NCI-H1105 treated with DMSO at 0.1 percent for 48 hours (cell line): ENCODE measurements around the gene DUSP8.
"Not testable (repeated sequence)": the region's sequence is repeated elsewhere in the genome, so short reads cannot be mapped to it uniquely, and the experiment has no call there.

Experiments
- DNase-seq: peaks from one replicate; lab custom pipeline; 2025; lab: John Stamatoyannopoulos, UW

DUSP8 gene

DNA sequence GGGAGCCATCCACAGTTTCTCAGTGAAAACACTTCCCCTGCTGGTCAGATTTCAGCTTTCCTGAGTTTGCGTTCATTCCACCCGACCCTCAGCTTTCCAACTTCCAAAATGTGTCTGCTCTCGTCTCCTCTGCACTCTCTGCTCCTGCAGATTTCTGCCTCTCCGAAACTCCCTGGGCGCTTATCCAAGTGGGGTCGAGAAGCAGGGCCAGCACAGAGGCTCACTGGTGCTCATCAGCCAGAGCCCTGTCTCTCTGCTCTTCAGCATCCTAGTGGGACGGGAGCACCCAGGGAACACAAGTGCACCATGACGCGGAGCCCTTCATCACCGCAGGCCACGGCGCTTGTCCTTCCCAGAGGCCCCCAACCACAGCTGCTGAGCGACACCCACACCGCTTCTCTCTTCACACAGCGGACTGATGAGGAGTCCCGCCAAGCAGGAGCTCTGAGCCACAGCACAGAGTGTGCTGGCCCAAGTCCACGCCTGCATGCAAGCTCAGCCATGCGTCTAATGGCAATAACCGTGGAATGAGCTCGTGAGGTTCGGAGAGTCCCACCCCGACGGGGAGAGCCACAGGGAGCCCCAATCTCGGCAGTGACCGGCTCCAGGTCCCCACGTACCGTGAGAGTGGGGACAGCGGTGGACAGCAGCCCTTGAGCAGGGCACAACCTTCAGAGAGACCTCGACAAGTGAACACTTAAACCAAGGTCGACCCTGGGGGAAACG lies 57.6 kb downstream of the DUSP8 start:
- no peak for DNase-seq

DNA sequence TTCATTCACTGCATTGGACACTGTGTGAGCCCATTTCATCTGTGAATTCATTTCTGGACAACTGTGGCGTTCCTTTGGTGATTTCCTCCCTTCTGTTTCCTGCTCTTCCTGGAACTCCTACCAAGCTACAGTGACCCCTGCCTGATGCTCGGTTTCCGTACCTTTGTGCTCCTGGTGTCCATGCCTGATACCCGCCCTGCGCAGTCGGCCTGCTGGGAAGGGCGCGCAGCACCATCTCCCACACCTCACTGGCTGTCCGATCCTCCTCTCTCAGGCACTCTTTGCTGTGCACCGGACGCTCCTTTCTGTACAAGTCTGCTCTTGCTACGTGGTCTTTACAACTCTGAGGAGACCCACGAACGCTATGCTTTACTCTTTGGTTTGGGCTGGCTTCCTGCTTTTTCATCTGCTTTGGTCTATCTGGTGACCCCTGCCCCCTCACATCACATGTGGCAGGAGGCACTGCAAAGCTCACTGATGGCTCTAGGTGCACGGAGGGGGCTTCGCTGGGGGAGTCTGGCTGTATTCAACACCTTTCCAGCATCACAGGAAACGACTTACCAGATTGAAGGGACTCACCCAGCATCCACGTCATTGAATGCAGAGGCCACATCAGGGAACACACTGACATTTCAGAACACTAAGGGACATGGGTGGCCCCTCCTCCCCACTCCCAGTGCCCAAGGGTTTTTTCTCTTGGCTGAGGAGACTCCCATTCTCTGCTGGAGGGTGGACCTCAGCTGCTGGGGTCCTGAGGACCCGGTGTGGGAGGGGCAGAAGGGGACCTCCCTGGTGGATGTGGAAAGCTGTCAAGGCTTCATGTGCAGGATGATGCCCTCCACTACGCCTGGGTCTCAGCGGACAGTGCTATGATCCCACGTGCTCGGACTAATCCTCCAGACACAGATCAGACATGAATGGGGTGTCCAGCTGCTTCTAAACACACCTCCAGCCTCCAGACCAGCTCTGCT lies 58.5 kb downstream of the DUSP8 start:
- no peak for DNase-seq

DNA sequence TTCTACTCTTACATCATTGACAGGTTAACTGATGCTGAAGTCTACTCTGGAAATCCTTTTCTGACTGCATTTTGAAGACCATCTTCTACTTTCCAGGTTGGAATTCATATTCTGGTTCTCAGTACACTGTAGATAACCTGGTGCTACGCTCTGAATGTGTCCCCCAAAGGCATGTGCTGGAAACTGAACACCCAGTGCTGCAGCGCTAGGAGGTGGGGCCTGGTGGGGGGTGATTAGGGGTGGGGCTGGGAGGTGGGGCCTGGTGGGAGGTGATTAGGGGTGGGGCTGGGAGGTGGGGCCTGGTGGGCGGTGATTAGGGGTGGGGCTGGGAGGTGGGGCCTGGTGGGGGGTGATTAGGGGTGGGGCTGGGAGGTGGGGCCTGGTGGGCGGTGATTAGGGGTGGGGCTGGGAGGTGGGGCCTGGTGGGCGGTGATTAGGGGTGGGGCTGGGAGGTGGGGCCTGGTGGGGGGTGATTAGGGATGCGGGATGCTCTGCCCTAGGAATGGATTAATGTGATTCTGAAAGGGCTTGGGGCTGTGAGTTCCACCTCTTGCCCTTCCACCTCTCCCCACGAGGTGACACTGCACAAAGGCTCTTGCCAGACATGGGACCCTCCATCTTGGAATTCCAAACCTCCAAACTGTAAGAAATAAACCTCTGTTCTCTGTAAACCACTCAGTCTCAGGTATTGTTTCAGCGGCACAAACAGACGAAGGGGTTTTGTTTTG lies 59.4 kb downstream of the DUSP8 start:
- not testable (repeated sequence) for DNase-seq

DNA sequence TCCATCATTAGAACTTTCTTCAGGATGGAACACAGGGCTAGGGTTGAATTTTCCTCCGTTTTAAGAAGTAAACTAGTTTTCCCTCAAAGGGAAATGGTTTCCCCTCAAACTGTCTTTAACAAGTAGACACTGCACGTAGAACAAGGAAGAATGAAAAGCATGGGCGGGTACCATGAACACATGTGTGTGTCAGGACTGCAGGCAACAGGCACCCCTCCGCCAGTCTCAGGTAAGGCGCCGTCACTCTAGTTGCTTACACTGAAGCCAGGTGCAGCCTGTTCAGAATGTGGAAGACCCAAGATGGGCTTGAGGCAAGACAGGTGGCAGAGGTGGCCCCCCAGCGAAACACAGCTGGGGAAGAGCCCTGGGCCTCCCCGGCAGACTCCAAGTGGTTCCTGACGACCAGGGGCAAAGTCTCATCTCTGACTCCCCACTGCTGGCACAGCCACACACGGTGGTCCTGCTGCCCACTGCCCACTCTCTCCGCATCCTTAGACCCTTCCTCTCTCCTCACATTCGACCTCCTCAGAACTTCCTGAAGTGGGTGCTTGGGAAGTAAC lies 60.1 kb downstream of the DUSP8 start:
- no peak for DNase-seq

DNA sequence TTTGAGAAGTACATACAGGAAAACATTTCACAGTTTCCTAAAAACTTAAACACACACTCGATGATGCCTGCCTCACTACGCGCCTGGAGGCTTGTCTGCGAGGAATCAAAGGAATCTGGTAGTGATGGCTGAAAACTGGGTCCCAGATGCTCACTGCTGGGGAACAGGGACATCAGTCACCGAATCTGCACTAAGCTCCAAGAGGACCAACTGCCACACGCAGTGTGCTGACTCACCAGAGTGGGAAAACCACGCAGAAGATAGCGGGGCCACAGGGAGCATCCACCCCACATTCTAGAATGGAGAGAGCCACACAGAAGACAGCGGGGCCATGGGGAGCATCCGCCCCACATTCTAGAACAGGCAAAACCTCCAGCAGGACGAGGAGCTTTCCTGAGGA lies 61.1 kb downstream of the DUSP8 start:
- DNase-seq: no peak

DNA sequence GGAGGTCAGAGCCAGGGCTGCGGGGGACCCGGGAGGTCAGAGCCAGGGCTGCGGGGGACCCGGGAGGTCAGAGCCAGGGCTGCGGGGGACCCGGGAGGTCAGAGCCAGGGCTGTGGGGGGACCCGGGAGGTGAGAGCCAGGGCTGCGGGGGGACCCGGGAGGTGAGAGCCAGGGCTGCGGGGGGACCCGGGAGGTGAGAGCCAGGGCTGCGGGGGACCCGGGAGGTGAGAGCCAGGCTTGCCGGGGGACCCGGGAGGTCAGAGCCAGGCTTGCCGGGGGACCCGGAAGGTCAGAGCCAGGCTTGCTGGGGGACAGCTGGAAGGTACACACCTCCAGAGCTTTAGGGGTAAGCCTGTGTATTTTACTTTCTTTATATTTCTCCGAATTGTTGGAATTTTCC lies 61.7 kb downstream of the DUSP8 start:
- DNase-seq: not testable (repeated sequence)

DNA sequence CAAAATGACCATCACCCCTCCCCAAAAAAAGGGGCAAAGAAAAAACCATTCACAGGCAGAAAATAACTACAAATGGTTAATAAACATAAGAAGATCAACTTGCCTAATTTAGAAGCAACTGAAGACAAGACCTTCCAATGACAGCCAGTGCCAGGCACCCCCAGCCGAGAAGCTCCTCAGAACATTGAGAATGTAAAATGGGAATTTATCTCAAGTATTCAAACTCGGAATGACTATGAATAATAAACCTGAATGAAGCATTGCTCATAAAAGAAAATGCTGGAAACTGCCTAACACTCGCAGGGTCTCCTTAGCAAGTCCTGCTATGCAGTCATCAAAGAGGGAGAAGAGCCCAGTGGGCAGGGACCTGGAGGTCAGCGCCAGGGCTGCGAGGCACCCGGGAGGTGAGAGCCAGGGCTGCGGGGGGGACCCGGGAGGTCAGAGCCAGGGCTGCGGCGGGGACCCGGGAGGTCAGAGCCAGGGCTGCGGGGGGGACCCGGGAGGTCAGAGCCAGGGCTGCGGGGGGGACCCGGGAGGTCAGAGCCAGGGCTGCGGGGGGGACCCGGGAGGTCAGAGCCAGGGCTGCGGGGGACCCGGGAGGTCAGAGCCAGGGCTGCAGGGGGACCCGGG lies 62.3 kb downstream of the DUSP8 start:
- DNase-seq: no peak

DNA sequence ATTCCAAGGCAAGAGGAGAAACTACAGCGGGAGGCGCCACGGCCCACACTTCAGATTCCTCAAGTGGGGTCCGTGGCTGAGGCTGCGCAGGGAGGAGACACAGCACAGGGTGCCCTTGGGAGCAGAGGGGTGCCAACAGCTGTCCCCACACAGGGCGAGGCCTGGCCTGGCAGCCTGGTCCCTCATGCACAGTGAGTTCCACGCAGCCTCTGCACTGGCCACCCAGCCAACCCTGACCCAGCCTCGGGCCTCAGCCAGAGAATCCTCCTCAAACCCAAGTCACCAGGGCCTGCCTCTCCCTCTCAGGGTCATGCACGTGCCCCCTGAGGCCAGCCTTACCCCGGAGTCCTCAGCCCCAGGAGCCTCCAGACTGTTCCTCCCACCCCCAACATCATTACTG lies 63.1 kb downstream of the DUSP8 start:
- no peak for DNase-seq

DNA sequence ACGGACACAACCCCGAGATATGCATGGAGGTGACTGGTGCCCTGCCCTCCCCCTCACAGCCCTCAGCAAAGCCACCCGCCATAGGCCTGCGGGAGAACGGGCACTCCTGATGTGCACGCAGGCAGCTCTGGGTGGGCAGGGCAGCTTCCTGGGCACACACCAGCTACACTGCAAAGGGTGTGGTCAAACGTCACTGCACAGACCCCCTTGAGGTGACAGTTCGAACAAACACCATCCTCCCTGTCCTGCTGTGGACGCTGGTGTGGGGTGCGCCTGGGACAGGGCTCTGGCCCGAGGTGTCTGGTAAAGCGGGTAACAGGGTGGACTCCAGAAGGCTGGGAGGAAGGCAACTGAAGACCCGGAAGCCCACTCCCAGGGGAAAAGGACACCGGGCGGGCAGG lies 63.6 kb downstream of the DUSP8 start:
- no peak for DNase-seq

DNA sequence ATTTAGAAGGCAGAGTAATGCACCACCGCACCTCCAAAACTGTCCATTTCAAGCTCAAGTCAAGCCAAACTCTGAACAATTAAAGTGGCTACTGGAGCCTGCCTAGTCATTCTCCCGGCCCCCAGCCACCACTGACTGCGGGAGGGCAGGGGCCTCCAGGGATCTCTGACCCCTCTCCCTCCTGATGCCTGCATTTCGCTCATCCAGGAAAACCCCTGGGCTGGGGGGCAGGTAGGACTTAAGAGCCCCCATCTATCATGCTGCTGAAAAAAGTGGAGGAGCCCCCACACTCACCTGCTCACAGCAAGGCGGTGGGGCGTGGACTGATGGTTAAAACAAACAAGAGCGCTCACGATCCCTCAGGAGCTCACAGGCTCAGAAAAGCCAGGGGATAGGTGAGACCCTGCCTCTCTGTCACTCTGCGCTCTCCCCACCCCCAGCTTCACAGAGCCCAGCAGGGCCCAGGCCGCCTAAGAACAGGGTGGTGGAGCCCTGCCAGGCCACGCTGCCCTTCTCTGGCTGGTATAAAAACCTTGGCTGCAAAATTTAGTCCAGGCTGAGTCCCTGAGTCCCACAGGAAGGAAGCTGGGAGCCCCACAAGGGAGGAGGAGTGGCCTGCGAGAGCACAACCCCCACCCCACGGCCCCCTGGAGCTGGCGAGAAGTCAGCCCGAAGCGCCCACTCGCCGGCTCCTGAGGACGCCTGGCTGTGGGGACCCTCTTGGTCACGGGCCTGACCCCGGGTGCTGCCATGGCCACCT lies 64.5 kb downstream of the DUSP8 start:
- DNase-seq: no peak

DNA sequence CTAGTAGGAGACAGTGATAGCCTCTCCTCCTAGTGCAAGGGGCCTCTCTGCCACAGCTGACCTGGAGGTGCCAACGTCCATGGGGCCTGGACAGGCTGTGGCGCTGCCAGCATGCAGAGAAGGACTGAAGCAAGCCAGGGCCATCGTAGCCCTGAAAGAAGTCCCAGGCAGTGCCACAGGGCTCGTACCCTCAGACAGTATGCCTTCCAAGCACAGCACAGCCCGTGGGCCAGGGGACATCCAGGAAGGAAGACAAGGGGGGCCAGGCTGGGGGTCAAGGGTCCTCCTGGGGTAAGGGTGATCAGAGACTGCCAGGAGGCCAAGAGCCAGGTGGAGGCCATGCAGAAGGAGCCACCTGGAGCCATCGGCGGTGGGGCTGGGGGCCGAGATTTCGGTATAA lies 65.1 kb downstream of the DUSP8 start:
- DNase-seq: no peak

DNA sequence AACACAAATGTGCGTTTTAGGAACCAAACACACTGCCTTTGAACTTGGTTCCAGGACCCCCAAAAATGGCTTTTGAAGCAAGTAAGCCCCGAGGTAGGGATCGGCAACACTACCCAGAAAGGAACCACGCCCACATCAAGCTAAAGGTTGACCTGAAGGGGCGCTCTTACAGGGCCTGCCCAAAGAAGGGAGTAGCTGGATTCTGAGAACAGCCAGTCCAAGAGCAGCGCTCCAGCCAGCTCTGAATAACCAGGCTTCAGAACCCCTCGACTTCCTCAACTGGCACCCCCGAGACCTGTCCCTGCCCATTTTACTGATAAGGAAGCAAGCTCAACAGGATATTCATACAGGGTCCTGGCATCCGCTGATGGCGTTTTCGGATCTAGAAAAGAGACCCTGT lies 66.6 kb downstream of the DUSP8 start:
- DNase-seq: no peak

DNA sequence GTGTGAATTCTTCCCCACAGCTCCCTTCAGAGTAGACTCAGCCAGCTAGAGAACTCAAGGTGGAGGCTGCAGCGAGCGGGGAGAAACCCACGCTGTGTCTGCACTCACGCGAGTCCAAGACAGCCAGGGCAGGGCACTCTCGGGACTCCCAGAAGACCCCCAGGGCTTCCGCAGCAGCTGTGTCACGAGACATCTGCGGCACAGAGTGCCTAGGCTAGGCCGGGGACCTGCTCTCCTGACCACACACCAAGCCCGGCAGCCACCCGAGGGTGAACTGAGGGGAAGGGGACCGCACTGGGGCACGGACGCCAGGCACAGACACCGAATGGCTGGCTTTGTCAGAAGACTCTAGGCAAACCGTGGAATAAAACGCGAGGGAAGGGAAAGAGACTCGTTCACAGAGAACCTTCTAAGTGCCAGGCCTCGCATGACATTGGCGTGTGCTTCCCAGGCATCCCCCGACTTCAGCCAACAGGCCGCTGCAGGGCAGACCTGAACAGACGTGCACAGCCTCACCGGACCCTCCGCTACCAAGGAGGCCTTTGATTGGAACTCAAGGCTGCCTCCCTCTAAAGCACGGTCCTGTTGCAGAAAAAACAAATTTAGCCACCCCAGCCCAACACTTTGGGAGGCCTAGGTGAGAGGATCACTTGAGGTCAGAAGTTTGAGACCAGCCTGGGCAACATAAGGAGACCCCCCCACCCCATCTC lies 67.3 kb downstream of the DUSP8 start:
- DNase-seq: no peak

DNA sequence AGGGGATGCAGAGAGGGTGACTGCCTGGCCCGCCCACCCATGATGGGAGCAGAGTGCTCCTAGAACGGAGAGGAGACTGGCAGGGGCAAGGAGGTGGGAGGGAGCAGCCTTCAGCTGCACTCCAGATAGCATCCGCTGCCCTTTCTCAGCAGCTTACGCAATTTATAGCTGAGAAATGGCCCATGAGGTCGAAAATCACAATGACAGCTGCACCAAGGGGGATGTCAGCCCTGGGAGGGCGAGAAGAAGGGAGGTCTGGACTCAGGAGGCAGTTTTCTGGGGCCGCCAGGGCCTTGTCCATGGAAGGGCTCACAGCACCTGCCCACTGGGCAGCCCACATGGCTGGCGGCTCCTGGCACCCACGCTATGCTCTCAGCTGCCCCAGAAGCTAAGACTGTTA lies 67.9 kb downstream of the DUSP8 start:
- DNase-seq: no peak
